Measurements from ENCODE around the gene CDC25B. TPM values are rescaled to one million over a fixed set of nuclear protein-coding genes. Genes with fewer than 3 reads are reported as not detected.

Gene CDC25B
- total RNA-seq: 21.6 and 24.3 TPM in 2 replicates

DNA sequence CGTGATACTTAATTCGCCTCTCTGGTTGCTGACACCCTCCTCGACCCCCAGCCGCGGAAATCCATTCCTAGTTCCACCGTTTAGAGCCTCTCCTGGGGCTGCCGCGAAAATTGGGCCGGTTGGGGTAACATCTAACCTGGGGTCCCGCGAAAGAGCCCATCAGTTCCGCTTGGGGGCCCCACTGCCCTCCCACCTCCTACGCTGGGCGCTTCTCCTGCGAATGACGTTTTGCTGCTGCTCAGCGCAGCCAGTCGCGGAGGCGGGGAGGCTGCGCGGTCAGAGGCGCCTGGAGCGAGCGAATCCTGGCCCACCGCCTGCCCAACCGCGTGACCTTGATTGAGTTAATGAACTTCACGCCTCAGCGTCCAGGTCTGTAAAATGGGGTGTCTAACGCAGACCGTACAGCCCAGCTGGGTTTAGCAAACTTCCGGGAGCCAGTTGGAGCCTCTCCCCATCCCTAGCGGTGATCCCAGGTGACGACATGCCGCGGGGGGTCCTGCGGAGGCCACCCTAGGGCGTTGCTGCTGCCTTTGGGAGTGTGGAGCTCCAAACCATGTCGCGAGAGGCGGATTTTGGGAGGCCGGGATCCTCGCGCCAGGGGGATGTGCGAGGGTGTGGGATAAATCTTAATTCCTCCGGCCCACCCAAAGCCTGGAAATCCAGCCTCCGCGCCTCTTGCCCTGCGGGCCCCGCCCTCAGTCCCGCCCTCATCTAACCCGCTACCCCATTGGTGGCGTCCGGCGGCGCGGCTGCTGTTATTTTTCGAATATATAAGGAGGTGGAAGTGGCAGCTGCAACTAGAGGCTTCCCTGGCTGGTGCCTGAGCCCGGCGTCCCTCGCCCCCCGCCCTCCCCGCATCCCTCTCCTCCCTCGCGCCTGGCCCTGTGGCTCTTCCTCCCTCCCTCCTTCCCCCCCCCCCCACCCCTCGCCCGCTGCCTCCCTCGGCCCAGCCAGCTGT, at the start of gene CDC25B:
CDC25B (plus strand) TSS at position 800 of the 958 bp plus-strand sequence. CDS start 222 bp downstream, outside the sequence.
- POLR2A ChIA-PET: interaction anchor here (1.4 to 2.6 kb wide), 6 partner anchors 9 to 28 kb away, joined by 4 to 26 read pairs (median 10); partner anchors contain the start of genes ADISSP, AP5S1 and CENPB
- Mint-ChIP-seq H3K27me3 (no peaks in the 10 kb centered on the region), H3K4me1 (peaks cover 50% of the 10 kb centered on the region), H3K27ac (peak within 1 kb of the TSS; percentile 95), H3K9me3 (no peaks in the 10 kb centered on the region), H3K36me3 (ENCODE audit: low read depth) (peaks cover 11% of the 10 kb centered on the region), H3K4me3 (peak within 1 kb of the TSS; percentile 92)
- DNase-seq (peak; percentile 75), ATAC-seq (ENCODE audit: low read depth) (peak; percentile 84)
- intact Hi-C loops (cut with micrococcal nuclease): loop anchor here (1.0 to 5.0 kb wide), 6 partner anchors 9 to 92 kb away; partner anchors contain the start of genes AP5S1, CENPB, MAVS and PANK2
- CTCF ChIA-PET: interaction anchor here (0.7 to 2.0 kb wide), 2 partner anchors 25 to 59 kb away, joined by 3 to 5 read pairs; partner anchors contain the start of gene AP5S1
- TF ChIP-seq, protein P1, sequence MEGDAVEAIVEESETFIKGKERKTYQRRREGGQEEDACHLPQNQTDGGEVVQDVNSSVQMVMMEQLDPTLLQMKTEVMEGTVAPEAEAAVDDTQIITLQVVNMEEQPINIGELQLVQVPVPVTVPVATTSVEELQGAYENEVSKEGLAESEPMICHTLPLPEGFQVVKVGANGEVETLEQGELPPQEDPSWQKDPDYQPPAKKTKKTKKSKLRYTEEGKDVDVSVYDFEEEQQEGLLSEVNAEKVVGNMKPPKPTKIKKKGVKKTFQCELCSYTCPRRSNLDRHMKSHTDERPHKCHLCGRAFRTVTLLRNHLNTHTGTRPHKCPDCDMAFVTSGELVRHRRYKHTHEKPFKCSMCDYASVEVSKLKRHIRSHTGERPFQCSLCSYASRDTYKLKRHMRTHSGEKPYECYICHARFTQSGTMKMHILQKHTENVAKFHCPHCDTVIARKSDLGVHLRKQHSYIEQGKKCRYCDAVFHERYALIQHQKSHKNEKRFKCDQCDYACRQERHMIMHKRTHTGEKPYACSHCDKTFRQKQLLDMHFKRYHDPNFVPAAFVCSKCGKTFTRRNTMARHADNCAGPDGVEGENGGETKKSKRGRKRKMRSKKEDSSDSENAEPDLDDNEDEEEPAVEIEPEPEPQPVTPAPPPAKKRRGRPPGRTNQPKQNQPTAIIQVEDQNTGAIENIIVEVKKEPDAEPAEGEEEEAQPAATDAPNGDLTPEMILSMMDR (IDR thresholded peaks at IDR 0.05): no peak

DNA sequence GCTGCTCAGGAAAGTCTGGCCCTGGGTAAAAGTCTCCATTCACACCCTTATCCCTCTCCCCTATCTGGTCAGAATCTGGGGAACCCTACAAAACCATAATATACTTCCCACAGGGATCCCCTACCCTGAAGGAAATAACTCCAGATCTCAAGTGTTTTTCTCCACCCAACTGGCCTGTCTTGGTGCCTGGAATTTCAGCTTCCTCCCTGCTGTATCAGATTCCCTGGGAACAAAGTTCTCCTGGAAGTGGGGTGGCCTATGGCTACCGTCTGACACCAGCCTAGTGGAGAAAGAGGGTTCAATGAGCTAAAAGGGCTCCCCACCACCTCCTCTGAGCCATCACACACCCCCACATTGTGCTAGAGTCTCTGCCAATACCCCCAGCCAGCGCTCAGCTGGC, 48.6 kb upstream of the CDC25B start:
- H3K4me3 Mint-ChIP-seq: no peak overlapping the region
- no peak overlapping the region for H3K27ac Mint-ChIP-seq
- peaks cover 20% of the 10 kb centered on the region for H3K4me1 Mint-ChIP-seq
- TF ChIP-seq, protein P1 (IDR thresholded peaks at IDR 0.05): no peak
- DNase-seq: no peak
- CTCF ChIA-PET: no interaction called here
- peaks cover 18% of the 10 kb centered on the region for H3K27me3 Mint-ChIP-seq
- intact Hi-C loops (cut with micrococcal nuclease): no loop called here
- no peaks in the 10 kb centered on the region for H3K36me3 Mint-ChIP-seq (ENCODE audit: low read depth)
- no peaks in the 10 kb centered on the region for H3K9me3 Mint-ChIP-seq
- no peak for ATAC-seq (ENCODE audit: low read depth)
- POLR2A ChIA-PET: interaction anchor here (0.6 kb wide), 1 partner anchor 32 kb away, joined by 3 read pairs; no protein-coding TSS in a partner anchor

DNA sequence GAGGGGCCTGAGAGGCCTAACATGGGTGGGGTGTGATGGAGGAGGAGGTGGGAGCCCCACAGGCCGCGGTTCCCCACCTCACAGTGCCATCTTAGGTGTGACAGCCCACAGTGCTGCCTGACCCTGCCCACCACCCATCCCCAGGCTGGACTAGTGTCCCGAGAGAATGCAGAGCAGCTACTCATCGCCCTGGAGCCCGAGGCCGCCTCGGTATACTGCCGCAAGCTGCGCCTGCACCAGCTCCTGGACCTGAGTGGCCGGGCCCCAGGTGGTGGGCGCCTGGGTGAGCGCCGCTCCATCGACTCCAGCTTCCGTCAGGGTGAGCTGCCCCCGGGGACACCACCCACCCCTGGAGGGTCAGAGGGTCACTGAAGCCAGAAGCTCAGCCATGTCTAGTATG, 48.0 kb upstream of the CDC25B start:
- TF ChIP-seq, protein P1 (IDR thresholded peaks at IDR 0.05): no peak
- CTCF ChIA-PET: no interaction called here
- intact Hi-C loops (cut with micrococcal nuclease): no loop called here

DNA sequence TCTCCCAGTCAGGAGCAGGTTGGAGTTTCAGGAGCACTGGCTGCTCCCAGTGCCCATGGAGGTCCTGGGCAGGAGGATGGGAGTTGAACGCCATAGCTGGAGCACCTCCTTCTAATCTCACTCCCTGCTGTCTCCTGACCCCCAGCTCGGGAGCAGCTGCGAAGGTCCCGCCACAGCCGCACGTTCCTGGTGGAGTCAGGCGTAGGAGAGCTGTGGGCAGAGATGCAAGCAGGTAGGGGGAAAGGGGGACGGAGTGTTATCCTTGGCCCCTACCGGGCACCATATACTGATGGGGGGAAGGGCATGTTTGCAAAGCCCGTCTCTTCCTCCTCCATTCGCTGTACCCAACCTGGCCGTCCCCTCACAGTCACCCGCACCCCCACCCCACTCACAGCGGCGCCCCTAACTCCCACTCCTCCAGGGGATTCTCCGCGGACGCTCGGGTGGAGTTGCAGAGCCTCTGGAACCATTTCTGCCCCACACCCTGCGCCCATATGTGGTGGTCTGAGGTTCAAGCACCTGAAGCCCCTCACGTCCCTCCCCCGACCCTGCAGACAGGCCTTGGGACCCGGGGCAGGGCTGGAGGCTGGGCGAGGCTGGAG, 46.9 kb upstream of the CDC25B start:
- TF ChIP-seq, protein P1 (IDR thresholded peaks at IDR 0.05): no peak
- Mint-ChIP-seq H3K27me3 (peaks cover 17% of the 10 kb centered on the region), H3K36me3 (ENCODE audit: low read depth) (peaks cover 2% of the 10 kb centered on the region), H3K9me3 (no peaks in the 10 kb centered on the region), H3K27ac (no peak overlapping the region), H3K4me1 (peaks cover 21% of the 10 kb centered on the region), H3K4me3 (no peak overlapping the region)
- ChIA-PET POLR2A (no interaction called here), CTCF (no interaction called here)
- intact Hi-C loops (cut with micrococcal nuclease): no loop called here
- no peak for DNase-seq
- ATAC-seq (ENCODE audit: low read depth): no peak

More for the DNA sequence above, 48.0 kb upstream of the CDC25B start:
- ATAC-seq (ENCODE audit: low read depth) (no peak), DNase-seq (no peak)
- Mint-ChIP-seq H3K36me3 (ENCODE audit: low read depth) (no peaks in the 10 kb centered on the region), H3K27me3 (peaks cover 18% of the 10 kb centered on the region), H3K4me3 (no peak overlapping the region), H3K9me3 (no peaks in the 10 kb centered on the region), H3K4me1 (peaks cover 22% of the 10 kb centered on the region), H3K27ac (no peak overlapping the region)
- POLR2A ChIA-PET: interaction anchor here (0.6 kb wide), 1 partner anchor 31 kb away, joined by 3 read pairs; no protein-coding TSS in a partner anchor

Data from activated B cell treated with CpG ODN at 0.5 μM for 24 hours (primary cell).